Lung (tissue), 12 donors: ENCODE results near the gene ACAN. TPM values are rescaled to one million over a fixed set of nuclear protein-coding genes. Genes with fewer than 3 reads are reported as not detected.

Experiments
- ATAC-seq: fragments of 200-7000 bp; cut with Tn5 transposase; one replicate; pipeline ENCODE4 v1.9.1; 2020; ENCODE audit warnings: moderate number of reproducible peaks; ENCODE audit not compliant: insufficient read depth, low FRiP score
- DNase-seq, 3 donors: peaks; one replicate each; pipeline ENCODE4 v3.0.0-alpha.2; 2013 to 2017
- H3K27ac ChIP-seq, 2 donors: one replicate each; pipeline ENCODE4 v1.5.1; 2013; ENCODE audit warnings: mild to moderate bottlenecking in 2 of 2, moderate library complexity in 2 of 2, control low read depth in 1 of 2, inconsistent platforms in 1 of 2, low read depth in 1 of 2, low read length in 1 of 2
- H3K27me3 ChIP-seq, 3 donors: one replicate each; pipeline ENCODE4 v1.5.1; 2013; ENCODE audit warnings: low read length in 2 of 3; ENCODE audit not compliant: control insufficient read depth in 3 of 3, insufficient read depth in 3 of 3
- H3K36me3 ChIP-seq, 4 donors: one replicate each; pipeline ENCODE4 v1.5.1; 2013; ENCODE audit warnings: low read length in 4 of 4, mild to moderate bottlenecking in 1 of 4, moderate library complexity in 1 of 4; ENCODE audit not compliant: control insufficient read depth in 4 of 4, insufficient read depth in 4 of 4
- H3K4me1 ChIP-seq, 5 donors: one replicate each; pipeline ENCODE4 v1.5.1; 2013; ENCODE audit warnings: low read length in 5 of 5, mild to moderate bottlenecking in 2 of 5, moderate library complexity in 1 of 5; ENCODE audit not compliant: control insufficient read depth in 5 of 5, insufficient read depth in 5 of 5
- H3K4me3 ChIP-seq: one replicate; pipeline ENCODE4 v1.5.1; 2013; ENCODE audit warnings: mild to moderate bottlenecking, control low read depth, moderate library complexity
- H3K9ac ChIP-seq, 2 donors: one replicate each; pipeline ENCODE4 v1.5.1; 2013; ENCODE audit warnings: low read length in 2 of 2, control low read depth in 1 of 2; ENCODE audit not compliant: insufficient read depth in 1 of 2
- H3K9me3 ChIP-seq, 4 donors: one replicate each; pipeline ENCODE4 v1.5.1; 2013; ENCODE audit warnings: low read length in 3 of 4, mild to moderate bottlenecking in 1 of 4, moderate library complexity in 1 of 4; ENCODE audit not compliant: control insufficient read depth in 4 of 4, insufficient read depth in 3 of 4
- WGBS, 2 donors: extraction: QIAGEN DNeasy Blood & Tissue Kit; methylation state at CpG; one replicate each; pipeline ENCODE4 v1.1.7; 2013; 5-methylcytosine and 5-hydroxymethylcytosine counted together
- polyA plus RNA-seq, 2 donors: library from polyadenylated mRNA; stranded (reverse); fragments of 200-250 nt; gene quantifications; one replicate each; pipeline ENCODE4 v1.2.1, GENCODE V29; 2013
- total RNA-seq, 2 donors: library from RNA; depleted of rRNA in 1 of 2; stranded (reverse); fragments of >200 nt in 1 of 2; gene quantifications; one replicate each; pipeline ENCODE4 v1.2.1, GENCODE V29; 2014 to 2021
- TF ChIP-seq, protein P1 (sequence below): IDR thresholded peaks from 2 replicates; pipeline ENCODE4 v1.5.1; 2012; ENCODE audit warnings: mild to moderate bottlenecking; ENCODE audit errors: control extremely low read depth, extremely low read depth
- donor health status: control.
- donor health status: control.
- donor health status: Bipolar disorder and iron deficiency.
- donor health status: healthy.
- donor health status: DM: yes; HTN: yes; CAD: no.

The ACAN gene
- total and polyA plus RNA-seq, 4 donors = 0.50 to 5.2 (median 0.85) TPM

DNA sequence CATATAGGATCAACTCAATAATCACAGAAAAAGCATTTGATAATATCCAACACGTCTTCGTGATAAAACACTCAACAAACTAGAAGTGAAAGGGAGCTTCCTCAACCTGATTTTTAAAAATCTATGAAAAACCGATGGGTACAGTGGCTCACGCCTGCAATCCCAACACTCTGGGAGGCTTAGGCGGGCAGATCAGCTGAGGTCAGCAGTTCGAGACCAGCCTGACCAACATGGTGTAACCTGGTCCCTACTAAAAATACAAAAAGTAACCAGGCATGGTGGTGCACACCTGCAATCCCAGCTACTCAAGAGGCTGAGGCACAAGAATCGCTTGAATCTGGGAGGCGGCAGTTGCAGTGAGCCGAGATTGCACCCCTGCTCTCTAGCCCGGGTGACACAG is 112.1 kb downstream of the ACAN start:
- no peak overlapping the region for H3K9ac ChIP-seq
- no peak for ATAC-seq
- no peaks in the 10 kb centered on the region for H3K9me3 ChIP-seq
- H3K27me3 ChIP-seq = no peaks in the 10 kb centered on the region
- no peak overlapping the region for H3K4me3 ChIP-seq
- peaks cover 0 to 2% (median 0%) of the 10 kb centered on the region in 4 donors for H3K36me3 ChIP-seq
- WGBS, 2 donors = 94 to 96% methylated on average over 10 of the region's 10 CpGs
- H3K4me1 ChIP-seq = peaks cover 0 to 11% (median 6%) of the 10 kb centered on the region in 5 donors
- no peak overlapping the region for H3K27ac ChIP-seq
- DNase-seq = no peak
- TF ChIP-seq, protein P1, sequence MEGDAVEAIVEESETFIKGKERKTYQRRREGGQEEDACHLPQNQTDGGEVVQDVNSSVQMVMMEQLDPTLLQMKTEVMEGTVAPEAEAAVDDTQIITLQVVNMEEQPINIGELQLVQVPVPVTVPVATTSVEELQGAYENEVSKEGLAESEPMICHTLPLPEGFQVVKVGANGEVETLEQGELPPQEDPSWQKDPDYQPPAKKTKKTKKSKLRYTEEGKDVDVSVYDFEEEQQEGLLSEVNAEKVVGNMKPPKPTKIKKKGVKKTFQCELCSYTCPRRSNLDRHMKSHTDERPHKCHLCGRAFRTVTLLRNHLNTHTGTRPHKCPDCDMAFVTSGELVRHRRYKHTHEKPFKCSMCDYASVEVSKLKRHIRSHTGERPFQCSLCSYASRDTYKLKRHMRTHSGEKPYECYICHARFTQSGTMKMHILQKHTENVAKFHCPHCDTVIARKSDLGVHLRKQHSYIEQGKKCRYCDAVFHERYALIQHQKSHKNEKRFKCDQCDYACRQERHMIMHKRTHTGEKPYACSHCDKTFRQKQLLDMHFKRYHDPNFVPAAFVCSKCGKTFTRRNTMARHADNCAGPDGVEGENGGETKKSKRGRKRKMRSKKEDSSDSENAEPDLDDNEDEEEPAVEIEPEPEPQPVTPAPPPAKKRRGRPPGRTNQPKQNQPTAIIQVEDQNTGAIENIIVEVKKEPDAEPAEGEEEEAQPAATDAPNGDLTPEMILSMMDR = no peak

DNA sequence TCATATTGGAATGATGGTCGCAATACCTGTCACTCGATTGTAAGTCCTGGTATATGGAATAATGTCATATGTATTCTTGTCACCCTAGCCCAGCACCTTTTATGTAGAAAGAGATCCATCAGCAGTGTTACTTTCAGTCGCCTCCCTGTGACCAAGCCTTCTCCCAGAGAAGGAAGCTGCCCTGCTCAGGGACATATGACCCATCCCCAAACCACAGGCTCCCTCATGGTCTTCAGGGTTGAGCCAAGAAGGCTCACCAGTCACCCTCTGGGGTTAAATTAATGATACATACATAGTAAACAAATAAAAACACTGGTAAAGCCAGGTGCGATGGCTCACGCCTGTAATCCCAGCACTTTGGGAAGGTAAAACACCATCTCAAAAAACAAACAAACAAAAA is 114.5 kb downstream of the ACAN start:
- no peak for ATAC-seq

DNA sequence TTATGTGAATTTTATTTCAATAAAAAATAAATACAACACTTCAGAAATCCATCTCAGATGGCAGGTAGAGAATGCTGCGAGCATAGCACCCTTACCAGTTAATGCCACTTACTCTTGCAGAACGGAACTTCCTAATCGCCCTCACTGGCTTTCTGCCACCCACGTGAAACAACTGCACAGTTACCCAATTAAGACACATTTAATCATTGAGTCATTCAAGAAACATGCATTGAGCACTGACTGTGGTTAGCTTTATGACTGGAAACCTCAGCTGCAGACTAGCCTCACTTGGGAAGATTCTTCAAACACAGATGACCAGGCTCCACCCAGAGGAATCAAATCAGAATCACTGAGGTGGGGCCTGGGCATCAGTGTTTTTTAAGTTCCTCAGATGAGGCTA is 115.5 kb downstream of the ACAN start:
- TF ChIP-seq, protein P1 = no peak
- ATAC-seq = peak; percentile 87
- H3K4me3 ChIP-seq = no peak overlapping the region
- no peak overlapping the region for H3K9ac ChIP-seq
- no peaks in the 10 kb centered on the region for H3K36me3 ChIP-seq
- no peak for DNase-seq
- no peaks in the 10 kb centered on the region for H3K9me3 ChIP-seq
- no peaks in the 10 kb centered on the region for H3K27me3 ChIP-seq
- peaks cover 0 to 3% (median 0%) of the 10 kb centered on the region in 5 donors for H3K4me1 ChIP-seq
- WGBS, 2 donors = 24 to 26% methylated on average over 4 of the region's 4 CpGs
- H3K27ac ChIP-seq = peak overlapping the region in 1 of 2 donors; percentile 51

More for the DNA sequence above, 114.5 kb downstream of the ACAN start:
- TF ChIP-seq, protein P1 = no peak
- 88 to 90% methylated on average over 5 of the region's 5 CpGs for WGBS, 2 donors
- H3K9ac ChIP-seq = no peak overlapping the region
- H3K27ac ChIP-seq = no peak overlapping the region
- no peaks in the 10 kb centered on the region for H3K9me3 ChIP-seq
- no peak overlapping the region for H3K4me3 ChIP-seq
- peaks cover 0 to 3% (median 0%) of the 10 kb centered on the region in 5 donors for H3K4me1 ChIP-seq
- no peaks in the 10 kb centered on the region for H3K36me3 ChIP-seq
- H3K27me3 ChIP-seq = no peaks in the 10 kb centered on the region
- no peak for DNase-seq
